ENCODE results near the gene SP140L.

GRCh38 chr2:230358305-230358704, 31.3 kb downstream of the SP140L start:
- no peak for TF ChIP-seq POLR2A (IDR thresholded peaks at IDR 0.05; ENCODE audit: low read depth, low read length)
- TF ChIP-seq POLR2AphosphoS5 (IDR thresholded peaks at IDR 0.05; ENCODE audit: low read depth, low read length), result no peak

All from GM12892 (cell line).